ENCODE measurements around the gene RBCK1.
"Not testable (repeated sequence)": the region's sequence is repeated elsewhere in the genome, so short reads cannot be mapped to it uniquely, and the experiment has no call there.

GRCh38 chr20:386634-387033 is 21.5 kb upstream of the RBCK1 start:
- TF ChIP-seq CTCF, POLR2A (IDR thresholded peaks at IDR 0.05): not testable (repeated sequence)

Data from adrenal gland (tissue), 5 donors.